WTC11 (cell line): ENCODE data around the gene EPHA2. TPM values are rescaled to one million over a fixed set of nuclear protein-coding genes. Genes with fewer than 3 reads are reported as not detected.

Experiments
- ATAC-seq: fragments of 200-7000 bp; cut with Tn5 transposase; 2 replicates; pipeline ENCODE4 v1.10.0; 2021; ENCODE audit warnings: mild to moderate bottlenecking, moderate library complexity
- CTCF ChIA-PET: fragments of 300-600 bp; sonication (Branson Sonifier 250); formaldehyde crosslinking; loops from one replicate; lab custom pipeline; 2021; ENCODE audit warnings: antibody characterized with exemption; lab: Charles Lee
- POLR2A ChIA-PET: fragments of 350-600 bp; sonication (Branson Sonifier 250); formaldehyde crosslinking; loops from one replicate; lab custom pipeline; 2021; ENCODE audit warnings: antibody characterized with exemption; lab: Charles Lee
- DNase-seq: peaks from one replicate; pipeline ENCODE4 v3.0.0; 2021; ENCODE audit warnings: low spot score
- H3K27ac Mint-ChIP-seq: 2 replicates; pipeline ENCODE4 v1.8.0; 2021; ENCODE audit warnings: mixed read lengths
- H3K27me3 Mint-ChIP-seq: 2 replicates; pipeline ENCODE4 v1.8.0; 2021; ENCODE audit warnings: low read depth, mild to moderate bottlenecking, moderate library complexity, mixed read lengths
- H3K36me3 Mint-ChIP-seq: 2 replicates; pipeline ENCODE4 v1.8.0; 2021; ENCODE audit warnings: mixed read lengths
- H3K4me1 Mint-ChIP-seq: 2 replicates; pipeline ENCODE4 v1.8.0; 2022; ENCODE audit warnings: mixed read lengths
- H3K4me3 Mint-ChIP-seq: 2 replicates; pipeline ENCODE4 v1.8.0; 2021; ENCODE audit warnings: mild to moderate bottlenecking, moderate library complexity, mixed read lengths
- H3K9me3 Mint-ChIP-seq: 2 replicates; pipeline ENCODE4 v1.8.0; 2021; ENCODE audit warnings: mixed read lengths
- CREM ChIP-seq: sonication (generic); formaldehyde crosslinking; IDR thresholded peaks from 2 replicates; pipeline ENCODE4 v1.8.1; 2022; ENCODE audit warnings: mild to moderate bottlenecking, missing genetic modification reagents, moderate library complexity
- GRHL2 ChIP-seq: fragments of 250-450 bp; sonication (Bioruptor Pico); IDR thresholded peaks from 2 replicates; pipeline ENCODE4 v1.8.0; 2022; ENCODE audit warnings: mild to moderate bottlenecking, moderate library complexity; ENCODE audit not compliant: insufficient replicate concordance, severe bottlenecking
- HMGA2 ChIP-seq: fragments of 250-450 bp; sonication (Bioruptor Pico); IDR thresholded peaks from 2 replicates; pipeline ENCODE4 v1.4.0; 2021; ENCODE audit warnings: mild to moderate bottlenecking, moderate library complexity
- KAT7 ChIP-seq: sonication (generic); formaldehyde crosslinking; IDR thresholded peaks from 2 replicates; pipeline ENCODE4 v1.8.1; 2023; ENCODE audit warnings: missing genetic modification reagents, mild to moderate bottlenecking, borderline replicate concordance
- PRRX2 ChIP-seq: fragments of 250-450 bp; sonication (Bioruptor Pico); IDR thresholded peaks from 2 replicates; pipeline ENCODE4 v1.8.0; 2021; ENCODE audit warnings: mild to moderate bottlenecking
- SP1 ChIP-seq: sonication (generic); formaldehyde crosslinking; conservative IDR thresholded peaks from 2 replicates; pipeline ENCODE4 v1.8.1; 2022; ENCODE audit warnings: missing genetic modification reagents
- TP53 ChIP-seq: sonication (generic); formaldehyde crosslinking; IDR thresholded peaks from 2 replicates; pipeline ENCODE4 v1.8.1; 2023; ENCODE audit warnings: mild to moderate bottlenecking, missing genetic modification reagents
- ZNF423 ChIP-seq: fragments of 250-450 bp; sonication (Bioruptor Pico); IDR thresholded peaks from 2 replicates; pipeline ENCODE4 v2.1.2; 2022; ENCODE audit warnings: mild to moderate bottlenecking, moderate library complexity
- ZNF671 ChIP-seq: fragments of 250-450 bp; sonication (Bioruptor Pico); IDR thresholded peaks from 2 replicates; pipeline ENCODE4 v1.8.0; 2021; ENCODE audit warnings: mild to moderate bottlenecking
- total RNA-seq: library from RNA; stranded (reverse); gene quantifications from 3 replicates; pipeline ENCODE4 v1.2.3, GENCODE V29; 2021
- TF ChIP-seq, protein P1 (sequence below): fragments of 200-600 bp; IDR thresholded peaks from 2 replicates; pipeline ENCODE4 v1.8.0; 2022; ENCODE audit warnings: antibody characterized with exemption
- TF ChIP-seq, protein P2 (sequence below): sonication (generic); formaldehyde crosslinking; IDR thresholded peaks from 2 replicates; pipeline ENCODE4 v1.8.1; 2022; ENCODE audit warnings: missing genetic modification reagents, borderline replicate concordance
- TF ChIP-seq, protein P3 (sequence below): sonication (generic); formaldehyde crosslinking; IDR thresholded peaks from 2 replicates; pipeline ENCODE4 v1.8.1; 2022; ENCODE audit warnings: mild to moderate bottlenecking, moderate library complexity, missing genetic modification reagents
- TF ChIP-seq, protein P4 (sequence below): sonication (generic); formaldehyde crosslinking; IDR thresholded peaks from 2 replicates; pipeline ENCODE4 v1.8.1; 2023; ENCODE audit warnings: mild to moderate bottlenecking, missing genetic modification reagents, moderate library complexity
- TF ChIP-seq, protein P5 (sequence below): fragments of 250-450 bp; sonication (Bioruptor Pico); IDR thresholded peaks from 2 replicates; pipeline ENCODE4 v1.9.0; 2021; ENCODE audit warnings: mild to moderate bottlenecking, borderline replicate concordance
- TF ChIP-seq, protein P6 (sequence below): sonication (generic); formaldehyde crosslinking; IDR thresholded peaks from 2 replicates; pipeline ENCODE4 v1.8.0; 2022; ENCODE audit warnings: mild to moderate bottlenecking, missing genetic modification reagents
- TF ChIP-seq, protein P7 (sequence below): sonication (generic); formaldehyde crosslinking; IDR thresholded peaks from 2 replicates; pipeline ENCODE4 v1.8.1; 2023; ENCODE audit warnings: mild to moderate bottlenecking, missing genetic modification reagents, moderate library complexity
- TF ChIP-seq, protein P8 (sequence below): sonication (generic); formaldehyde crosslinking; IDR thresholded peaks from 2 replicates; pipeline ENCODE4 v1.8.1; 2022; ENCODE audit warnings: low read depth, missing genetic modification reagents, borderline replicate concordance

EPHA2 gene
- total RNA-seq, 1 experiment from 2014 or later, result 44.4 TPM

DNA sequence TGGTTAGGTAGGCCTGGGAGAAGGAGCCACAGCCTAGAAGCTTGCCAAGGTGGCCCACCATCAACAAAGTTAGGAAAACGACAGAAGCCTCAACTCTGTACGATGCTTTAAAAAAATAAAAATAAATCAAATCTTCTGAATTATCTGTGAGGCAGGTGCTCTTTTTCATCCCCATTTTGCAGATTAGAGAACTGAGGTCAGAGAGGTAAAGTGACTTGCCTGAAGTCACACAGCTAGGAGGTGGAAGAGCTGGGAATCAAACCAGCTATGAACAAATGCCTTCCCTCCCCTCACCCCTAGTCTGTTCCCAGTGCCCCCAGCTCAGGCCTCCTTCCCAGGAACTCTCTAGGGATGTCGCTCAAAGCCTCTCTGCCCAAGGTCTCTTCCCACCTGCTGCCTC, 30.4 kb downstream of the EPHA2 start (continued):
- TF ChIP-seq, protein P1, sequence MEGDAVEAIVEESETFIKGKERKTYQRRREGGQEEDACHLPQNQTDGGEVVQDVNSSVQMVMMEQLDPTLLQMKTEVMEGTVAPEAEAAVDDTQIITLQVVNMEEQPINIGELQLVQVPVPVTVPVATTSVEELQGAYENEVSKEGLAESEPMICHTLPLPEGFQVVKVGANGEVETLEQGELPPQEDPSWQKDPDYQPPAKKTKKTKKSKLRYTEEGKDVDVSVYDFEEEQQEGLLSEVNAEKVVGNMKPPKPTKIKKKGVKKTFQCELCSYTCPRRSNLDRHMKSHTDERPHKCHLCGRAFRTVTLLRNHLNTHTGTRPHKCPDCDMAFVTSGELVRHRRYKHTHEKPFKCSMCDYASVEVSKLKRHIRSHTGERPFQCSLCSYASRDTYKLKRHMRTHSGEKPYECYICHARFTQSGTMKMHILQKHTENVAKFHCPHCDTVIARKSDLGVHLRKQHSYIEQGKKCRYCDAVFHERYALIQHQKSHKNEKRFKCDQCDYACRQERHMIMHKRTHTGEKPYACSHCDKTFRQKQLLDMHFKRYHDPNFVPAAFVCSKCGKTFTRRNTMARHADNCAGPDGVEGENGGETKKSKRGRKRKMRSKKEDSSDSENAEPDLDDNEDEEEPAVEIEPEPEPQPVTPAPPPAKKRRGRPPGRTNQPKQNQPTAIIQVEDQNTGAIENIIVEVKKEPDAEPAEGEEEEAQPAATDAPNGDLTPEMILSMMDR, result no peak
- no peak for TF ChIP-seq PRRX2 (CRISPR knock-in tag)

DNA sequence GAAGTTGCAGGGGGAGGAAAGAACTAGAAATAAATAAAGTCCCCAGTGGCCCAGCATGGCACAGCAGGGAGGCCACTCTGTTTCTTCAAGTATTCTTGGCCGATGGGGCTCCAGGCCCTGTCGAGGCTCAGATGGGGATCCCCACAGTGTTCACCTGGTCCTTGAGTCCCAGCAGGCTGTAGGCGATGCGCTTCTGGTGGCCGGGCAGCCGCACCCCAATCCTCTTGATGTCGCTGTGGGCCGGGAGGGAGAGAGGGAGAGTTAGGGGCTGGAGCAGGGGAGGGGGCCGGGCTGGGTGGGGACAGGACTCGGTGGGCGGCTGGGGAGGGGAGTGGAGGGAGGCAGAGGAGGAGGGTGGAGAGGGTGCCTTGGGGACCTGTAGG, 30.8 kb downstream of the EPHA2 start:
- Mint-ChIP-seq H3K36me3 (peaks cover 42% of the 10 kb centered on the region), H3K27me3 (no peaks in the 10 kb centered on the region), H3K27ac (no peak overlapping the region), H3K4me1 (peaks cover 31% of the 10 kb centered on the region), H3K4me3 (no peak overlapping the region), H3K9me3 (no peaks in the 10 kb centered on the region)
- CTCF ChIA-PET, result no interaction called here
- TF ChIP-seq SP1 (no peak), ZNF671 (CRISPR knock-in tag) (no peak), TP53 (CRISPR knock-in tag) (no peak), HMGA2 (CRISPR knock-in tag) (no peak), ZNF423 (no peak)
- TF ChIP-seq, protein P1, result no peak
- TF ChIP-seq, protein P2, sequence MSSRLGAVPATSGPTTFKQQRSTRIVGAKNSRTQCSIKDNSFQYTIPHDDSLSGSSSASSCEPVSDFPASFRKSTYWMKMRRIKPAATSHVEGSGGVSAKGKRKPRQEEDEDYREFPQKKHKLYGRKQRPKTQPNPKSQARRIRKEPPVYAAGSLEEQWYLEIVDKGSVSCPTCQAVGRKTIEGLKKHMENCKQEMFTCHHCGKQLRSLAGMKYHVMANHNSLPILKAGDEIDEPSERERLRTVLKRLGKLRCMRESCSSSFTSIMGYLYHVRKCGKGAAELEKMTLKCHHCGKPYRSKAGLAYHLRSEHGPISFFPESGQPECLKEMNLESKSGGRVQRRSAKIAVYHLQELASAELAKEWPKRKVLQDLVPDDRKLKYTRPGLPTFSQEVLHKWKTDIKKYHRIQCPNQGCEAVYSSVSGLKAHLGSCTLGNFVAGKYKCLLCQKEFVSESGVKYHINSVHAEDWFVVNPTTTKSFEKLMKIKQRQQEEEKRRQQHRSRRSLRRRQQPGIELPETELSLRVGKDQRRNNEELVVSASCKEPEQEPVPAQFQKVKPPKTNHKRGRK (CRISPR knock-in tag), result no peak
- TF ChIP-seq, protein P3, sequence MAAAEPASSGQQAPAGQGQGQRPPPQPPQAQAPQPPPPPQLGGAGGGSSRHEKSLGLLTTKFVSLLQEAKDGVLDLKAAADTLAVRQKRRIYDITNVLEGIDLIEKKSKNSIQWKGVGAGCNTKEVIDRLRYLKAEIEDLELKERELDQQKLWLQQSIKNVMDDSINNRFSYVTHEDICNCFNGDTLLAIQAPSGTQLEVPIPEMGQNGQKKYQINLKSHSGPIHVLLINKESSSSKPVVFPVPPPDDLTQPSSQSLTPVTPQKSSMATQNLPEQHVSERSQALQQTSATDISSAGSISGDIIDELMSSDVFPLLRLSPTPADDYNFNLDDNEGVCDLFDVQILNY, result no peak
- DNase-seq, result no peak
- POLR2A ChIA-PET, result no interaction called here
- ATAC-seq, result no peak

DNA sequence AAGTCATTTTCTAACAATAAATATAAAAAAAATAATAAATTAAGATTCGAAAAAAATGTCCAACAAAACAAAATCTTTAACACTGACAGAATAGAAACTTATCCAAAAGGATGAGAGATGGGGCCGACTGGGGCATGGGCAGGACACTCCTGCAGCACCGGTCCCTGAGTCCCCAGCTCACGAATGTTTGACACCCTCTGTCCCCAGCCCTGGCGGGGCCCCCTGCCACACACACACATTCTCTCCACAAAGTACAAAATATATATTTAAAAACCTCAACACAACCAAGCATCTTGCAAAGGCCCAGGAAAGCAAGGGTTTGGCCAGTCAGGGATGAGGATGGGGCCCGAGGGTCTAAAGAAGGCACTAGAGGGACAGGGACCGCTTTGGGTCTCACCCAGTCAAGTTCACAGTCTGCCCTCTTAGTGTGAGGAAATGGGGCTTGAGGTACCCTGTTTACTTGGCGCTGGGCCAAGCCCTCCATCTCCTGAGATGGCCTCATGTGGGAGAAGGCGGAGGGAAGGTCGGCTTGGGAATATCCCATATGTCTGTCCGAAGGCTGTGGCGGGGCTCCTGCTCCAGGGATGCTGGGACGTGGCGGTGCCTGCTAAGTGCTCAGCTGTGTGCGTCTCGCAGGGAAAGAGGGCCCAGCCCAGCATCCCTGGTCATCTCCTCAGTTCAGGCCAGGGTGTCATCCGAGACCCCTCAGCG, 31.3 kb downstream of the EPHA2 start:
- CTCF ChIA-PET, result interaction anchor here (8.2 kb wide), 1 partner anchor 43 kb away, joined by 61 read pairs; no protein-coding TSS in a partner anchor
- Mint-ChIP-seq H3K9me3 (no peaks in the 10 kb centered on the region), H3K27me3 (no peaks in the 10 kb centered on the region), H3K4me3 (no peak overlapping the region), H3K36me3 (peaks cover 36% of the 10 kb centered on the region), H3K4me1 (peaks cover 37% of the 10 kb centered on the region), H3K27ac (no peak overlapping the region)
- DNase-seq, result no peak
- POLR2A ChIA-PET, result interaction anchor here (0.6 kb wide), 1 partner anchor 28 kb away, joined by 3 read pairs; no protein-coding TSS in a partner anchor
- no peak for ATAC-seq
- TF ChIP-seq, protein P4, sequence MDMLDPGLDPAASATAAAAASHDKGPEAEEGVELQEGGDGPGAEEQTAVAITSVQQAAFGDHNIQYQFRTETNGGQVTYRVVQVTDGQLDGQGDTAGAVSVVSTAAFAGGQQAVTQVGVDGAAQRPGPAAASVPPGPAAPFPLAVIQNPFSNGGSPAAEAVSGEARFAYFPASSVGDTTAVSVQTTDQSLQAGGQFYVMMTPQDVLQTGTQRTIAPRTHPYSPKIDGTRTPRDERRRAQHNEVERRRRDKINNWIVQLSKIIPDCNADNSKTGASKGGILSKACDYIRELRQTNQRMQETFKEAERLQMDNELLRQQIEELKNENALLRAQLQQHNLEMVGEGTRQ (CRISPR knock-in tag), result no peak
- TF ChIP-seq GRHL2 (CRISPR knock-in tag) (no peak), HMGA2 (CRISPR knock-in tag) (no peak), CREM (CRISPR knock-in tag) (no peak), KAT7 (CRISPR knock-in tag) (no peak)
- TF ChIP-seq, protein P5, sequence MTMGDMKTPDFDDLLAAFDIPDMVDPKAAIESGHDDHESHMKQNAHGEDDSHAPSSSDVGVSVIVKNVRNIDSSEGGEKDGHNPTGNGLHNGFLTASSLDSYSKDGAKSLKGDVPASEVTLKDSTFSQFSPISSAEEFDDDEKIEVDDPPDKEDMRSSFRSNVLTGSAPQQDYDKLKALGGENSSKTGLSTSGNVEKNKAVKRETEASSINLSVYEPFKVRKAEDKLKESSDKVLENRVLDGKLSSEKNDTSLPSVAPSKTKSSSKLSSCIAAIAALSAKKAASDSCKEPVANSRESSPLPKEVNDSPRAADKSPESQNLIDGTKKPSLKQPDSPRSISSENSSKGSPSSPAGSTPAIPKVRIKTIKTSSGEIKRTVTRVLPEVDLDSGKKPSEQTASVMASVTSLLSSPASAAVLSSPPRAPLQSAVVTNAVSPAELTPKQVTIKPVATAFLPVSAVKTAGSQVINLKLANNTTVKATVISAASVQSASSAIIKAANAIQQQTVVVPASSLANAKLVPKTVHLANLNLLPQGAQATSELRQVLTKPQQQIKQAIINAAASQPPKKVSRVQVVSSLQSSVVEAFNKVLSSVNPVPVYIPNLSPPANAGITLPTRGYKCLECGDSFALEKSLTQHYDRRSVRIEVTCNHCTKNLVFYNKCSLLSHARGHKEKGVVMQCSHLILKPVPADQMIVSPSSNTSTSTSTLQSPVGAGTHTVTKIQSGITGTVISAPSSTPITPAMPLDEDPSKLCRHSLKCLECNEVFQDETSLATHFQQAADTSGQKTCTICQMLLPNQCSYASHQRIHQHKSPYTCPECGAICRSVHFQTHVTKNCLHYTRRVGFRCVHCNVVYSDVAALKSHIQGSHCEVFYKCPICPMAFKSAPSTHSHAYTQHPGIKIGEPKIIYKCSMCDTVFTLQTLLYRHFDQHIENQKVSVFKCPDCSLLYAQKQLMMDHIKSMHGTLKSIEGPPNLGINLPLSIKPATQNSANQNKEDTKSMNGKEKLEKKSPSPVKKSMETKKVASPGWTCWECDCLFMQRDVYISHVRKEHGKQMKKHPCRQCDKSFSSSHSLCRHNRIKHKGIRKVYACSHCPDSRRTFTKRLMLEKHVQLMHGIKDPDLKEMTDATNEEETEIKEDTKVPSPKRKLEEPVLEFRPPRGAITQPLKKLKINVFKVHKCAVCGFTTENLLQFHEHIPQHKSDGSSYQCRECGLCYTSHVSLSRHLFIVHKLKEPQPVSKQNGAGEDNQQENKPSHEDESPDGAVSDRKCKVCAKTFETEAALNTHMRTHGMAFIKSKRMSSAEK, result no peak
- TF ChIP-seq, protein P6, sequence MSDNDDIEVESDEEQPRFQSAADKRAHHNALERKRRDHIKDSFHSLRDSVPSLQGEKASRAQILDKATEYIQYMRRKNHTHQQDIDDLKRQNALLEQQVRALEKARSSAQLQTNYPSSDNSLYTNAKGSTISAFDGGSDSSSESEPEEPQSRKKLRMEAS (CRISPR knock-in tag), result no peak
- TF ChIP-seq, protein P7, sequence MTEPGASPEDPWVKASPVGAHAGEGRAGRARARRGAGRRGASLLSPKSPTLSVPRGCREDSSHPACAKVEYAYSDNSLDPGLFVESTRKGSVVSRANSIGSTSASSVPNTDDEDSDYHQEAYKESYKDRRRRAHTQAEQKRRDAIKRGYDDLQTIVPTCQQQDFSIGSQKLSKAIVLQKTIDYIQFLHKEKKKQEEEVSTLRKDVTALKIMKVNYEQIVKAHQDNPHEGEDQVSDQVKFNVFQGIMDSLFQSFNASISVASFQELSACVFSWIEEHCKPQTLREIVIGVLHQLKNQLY (CRISPR knock-in tag), result no peak
- TF ChIP-seq, protein P8, sequence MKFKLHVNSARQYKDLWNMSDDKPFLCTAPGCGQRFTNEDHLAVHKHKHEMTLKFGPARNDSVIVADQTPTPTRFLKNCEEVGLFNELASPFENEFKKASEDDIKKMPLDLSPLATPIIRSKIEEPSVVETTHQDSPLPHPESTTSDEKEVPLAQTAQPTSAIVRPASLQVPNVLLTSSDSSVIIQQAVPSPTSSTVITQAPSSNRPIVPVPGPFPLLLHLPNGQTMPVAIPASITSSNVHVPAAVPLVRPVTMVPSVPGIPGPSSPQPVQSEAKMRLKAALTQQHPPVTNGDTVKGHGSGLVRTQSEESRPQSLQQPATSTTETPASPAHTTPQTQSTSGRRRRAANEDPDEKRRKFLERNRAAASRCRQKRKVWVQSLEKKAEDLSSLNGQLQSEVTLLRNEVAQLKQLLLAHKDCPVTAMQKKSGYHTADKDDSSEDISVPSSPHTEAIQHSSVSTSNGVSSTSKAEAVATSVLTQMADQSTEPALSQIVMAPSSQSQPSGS (CRISPR knock-in tag), result no peak
